Mesodermal cell (in vitro differentiated cells): Measurements from ENCODE around the gene HCRTR1.

Source experiments
- H3K27ac ChIP-seq: 2 replicates; pipeline ENCODE4 v1.7.0; 2013; ENCODE audit warnings: mild to moderate bottlenecking, low read depth, low read length, moderate library complexity; ENCODE audit not compliant: severe bottlenecking
- H3K36me3 ChIP-seq: 2 replicates; pipeline ENCODE4 v1.7.1; 2013; ENCODE audit warnings: mild to moderate bottlenecking, low read length, moderate library complexity; ENCODE audit not compliant: control insufficient read depth, insufficient read depth
- H3K4me1 ChIP-seq: one replicate; pipeline ENCODE4 v1.7.1; 2013; ENCODE audit warnings: mild to moderate bottlenecking, low read length; ENCODE audit not compliant: insufficient read depth, control insufficient read depth, poor library complexity, severe bottlenecking
- H3K4me3 ChIP-seq: 2 replicates; pipeline ENCODE4 v1.7.0; 2013; ENCODE audit warnings: low read length, control low read depth, mild to moderate bottlenecking; ENCODE audit not compliant: insufficient read depth, poor library complexity, severe bottlenecking; ENCODE audit errors: extremely low read depth
- H3K9me3 ChIP-seq: 2 replicates; pipeline ENCODE4 v1.7.1; 2013; ENCODE audit warnings: mild to moderate bottlenecking, low read length, moderate library complexity; ENCODE audit not compliant: control insufficient read depth
- WGBS, 2 experiments: methylation state at CpG; one replicate each; pipeline ENCODE4 v1.1.5; 2013; ENCODE audit warnings: missing lambda C conversion rate in 2 of 2; ENCODE audit not compliant: insufficient coverage in 2 of 2; 5-methylcytosine and 5-hydroxymethylcytosine counted together

The HCRTR1 gene

GRCh38 chr1:31664528-31664927 lies 47.0 kb downstream of the HCRTR1 start:
- 89 to 93% methylated on average over 8 to 9 of the region's 9 CpGs for WGBS, 2 experiments

GRCh38 chr1:31665234-31665878 lies 47.9 kb downstream of the HCRTR1 start:
- no peaks in the 10 kb centered on the region for H3K36me3 ChIP-seq
- 90 to 100% methylated on average over 6 to 7 of the region's 7 CpGs for WGBS, 2 experiments
- H3K4me1 ChIP-seq = peaks cover 5% of the 10 kb centered on the region

More at GRCh38 chr1:31664528-31664927, 47.0 kb downstream of the HCRTR1 start:
- no peaks in the 10 kb centered on the region for H3K9me3 ChIP-seq
- peaks cover 7% of the 10 kb centered on the region for H3K4me1 ChIP-seq
- H3K4me3 ChIP-seq = no peak overlapping the region
- H3K27ac ChIP-seq = no peak overlapping the region
- no peaks in the 10 kb centered on the region for H3K36me3 ChIP-seq

DNA sequence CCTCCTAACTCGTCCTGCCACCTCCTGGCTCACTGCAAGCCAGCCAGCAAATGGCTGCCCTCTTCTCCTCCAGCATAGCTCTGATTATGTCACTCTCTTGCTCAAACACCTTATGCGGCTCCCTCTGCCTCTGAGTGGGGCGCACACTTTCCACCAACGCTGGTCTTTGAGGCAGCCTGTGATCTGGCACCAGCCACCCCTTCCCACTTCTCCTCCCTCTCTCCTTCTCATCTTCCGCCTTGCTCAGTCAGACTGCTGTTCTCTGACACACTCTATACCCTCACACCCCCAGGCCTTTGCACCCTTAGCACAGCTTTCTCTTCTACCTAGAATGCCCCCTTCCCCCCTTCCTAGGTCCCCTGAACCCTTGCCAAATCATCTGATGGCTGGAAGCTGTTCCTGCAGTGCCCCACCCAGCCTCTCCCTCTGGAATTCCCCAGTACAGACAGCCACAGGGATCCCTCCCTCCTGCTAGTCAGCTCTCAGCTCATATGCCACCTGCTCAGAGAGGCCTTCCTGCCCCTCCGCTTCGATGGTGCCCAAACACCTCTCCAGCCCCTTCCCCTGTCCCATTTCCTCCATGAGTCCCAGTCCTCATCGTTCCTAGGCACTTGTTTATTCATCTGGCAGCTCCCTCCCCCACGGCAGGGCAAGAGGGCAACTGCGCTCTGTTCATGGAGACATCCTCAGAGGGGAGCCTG lies 48.9 kb downstream of the HCRTR1 start:
- Histone ChIP-seq H3K4me3 (no peak overlapping the region), H3K27ac (no peak overlapping the region)

More at GRCh38 chr1:31665234-31665878, 47.9 kb downstream of the HCRTR1 start:
- no peak overlapping the region for H3K4me3 ChIP-seq
- H3K27ac ChIP-seq = no peak overlapping the region
- no peaks in the 10 kb centered on the region for H3K9me3 ChIP-seq

DNA sequence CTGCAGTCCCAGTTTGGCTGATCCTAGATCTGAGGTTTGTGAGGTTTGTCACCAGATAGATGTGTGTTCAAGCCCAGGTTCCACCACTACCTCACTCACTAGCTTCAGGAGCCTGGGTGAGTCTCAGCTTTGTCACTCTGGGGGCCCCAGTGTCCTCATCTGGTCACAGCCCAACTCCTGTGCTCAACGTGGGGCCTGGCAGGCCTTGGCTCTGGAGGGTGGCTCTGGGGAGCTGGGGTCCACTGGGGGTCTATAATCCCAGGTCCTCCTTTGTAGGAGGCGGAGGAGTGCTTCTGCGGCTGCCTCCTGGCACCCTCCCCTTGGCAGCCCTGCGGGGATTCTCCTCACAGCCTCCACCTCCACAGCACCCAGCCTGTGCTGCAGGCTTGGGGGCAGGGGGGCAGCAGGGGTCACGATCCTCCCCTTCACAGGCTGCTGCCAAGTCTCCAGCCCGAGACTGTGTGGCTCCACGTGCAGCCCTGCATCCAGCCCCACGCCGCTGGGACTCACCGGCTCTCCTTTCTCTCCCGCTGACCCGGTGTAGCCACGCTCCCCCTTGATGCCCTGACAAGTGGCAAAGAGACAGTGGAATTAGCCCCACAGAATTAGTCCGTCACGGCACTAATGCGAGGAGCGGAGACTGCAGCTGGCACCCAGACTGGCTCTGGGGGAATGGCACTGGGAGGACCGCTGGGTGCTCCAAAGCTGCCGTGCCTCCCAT lies 49.7 kb downstream of the HCRTR1 start:
- no peaks in the 10 kb centered on the region for H3K9me3 ChIP-seq
- H3K4me1 ChIP-seq = peaks cover 5% of the 10 kb centered on the region
- no peak overlapping the region for H3K27ac ChIP-seq
- H3K4me3 ChIP-seq = no peak overlapping the region
- WGBS, 2 experiments = 92 to 95% methylated on average over 14 to 19 of the region's 19 CpGs
- no peaks in the 10 kb centered on the region for H3K36me3 ChIP-seq

More for the DNA sequence above, 48.9 kb downstream of the HCRTR1 start:
- WGBS, 2 experiments = 72 to 74% methylated on average over 7 of the region's 10 CpGs
- Histone ChIP-seq H3K36me3 (no peaks in the 10 kb centered on the region), H3K4me1 (peaks cover 5% of the 10 kb centered on the region), H3K9me3 (no peaks in the 10 kb centered on the region)

GRCh38 chr1:31668303-31668883 lies 50.9 kb downstream of the HCRTR1 start:
- Histone ChIP-seq H3K36me3 (no peaks in the 10 kb centered on the region), H3K4me1 (peaks cover 5% of the 10 kb centered on the region), H3K9me3 (no peaks in the 10 kb centered on the region), H3K27ac (no peak overlapping the region), H3K4me3 (no peak overlapping the region)
- WGBS, 2 experiments = 91 to 97% methylated on average over 5 to 7 of the region's 11 CpGs

DNA sequence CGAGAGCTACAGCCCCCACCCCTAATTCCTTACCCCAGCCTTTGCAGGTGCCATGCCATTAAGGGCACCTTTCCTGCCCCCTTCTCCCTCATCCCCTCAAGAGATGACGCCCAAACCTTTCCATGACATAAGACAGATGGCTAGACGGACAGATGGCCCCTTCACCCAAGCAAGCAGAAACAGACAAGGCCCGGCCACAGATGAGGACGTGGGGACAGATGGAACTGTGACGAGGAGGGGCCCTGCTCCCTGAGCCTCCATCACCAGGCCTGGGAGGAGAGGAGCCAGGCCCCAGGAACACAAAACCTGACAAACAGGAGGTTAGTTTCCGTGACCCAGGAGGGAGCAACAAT lies 51.9 kb downstream of the HCRTR1 start:
- no peak overlapping the region for H3K4me3 ChIP-seq
- H3K27ac ChIP-seq = no peak overlapping the region

GRCh38 chr1:31669786-31670592 lies 52.5 kb downstream of the HCRTR1 start:
- Histone ChIP-seq H3K36me3 (no peaks in the 10 kb centered on the region), H3K27ac (no peak overlapping the region), H3K4me1 (peaks cover 13% of the 10 kb centered on the region), H3K9me3 (no peaks in the 10 kb centered on the region), H3K4me3 (no peak overlapping the region)
- 69 to 70% methylated on average over 29 to 30 of the region's 30 CpGs for WGBS, 2 experiments

More for the DNA sequence above, 51.9 kb downstream of the HCRTR1 start:
- Histone ChIP-seq H3K9me3 (no peaks in the 10 kb centered on the region), H3K36me3 (no peaks in the 10 kb centered on the region), H3K4me1 (peaks cover 7% of the 10 kb centered on the region)
- 89 to 93% methylated on average over 6 to 7 of the region's 7 CpGs for WGBS, 2 experiments

GRCh38 chr1:31670593-31670964 lies 53.1 kb downstream of the HCRTR1 start:
- Histone ChIP-seq H3K27ac (no peak overlapping the region), H3K9me3 (no peaks in the 10 kb centered on the region), H3K36me3 (no peaks in the 10 kb centered on the region), H3K4me1 (peaks cover 19% of the 10 kb centered on the region), H3K4me3 (no peak overlapping the region)
- WGBS, 2 experiments = 90 to 97% methylated on average over 6 of the region's 6 CpGs

DNA sequence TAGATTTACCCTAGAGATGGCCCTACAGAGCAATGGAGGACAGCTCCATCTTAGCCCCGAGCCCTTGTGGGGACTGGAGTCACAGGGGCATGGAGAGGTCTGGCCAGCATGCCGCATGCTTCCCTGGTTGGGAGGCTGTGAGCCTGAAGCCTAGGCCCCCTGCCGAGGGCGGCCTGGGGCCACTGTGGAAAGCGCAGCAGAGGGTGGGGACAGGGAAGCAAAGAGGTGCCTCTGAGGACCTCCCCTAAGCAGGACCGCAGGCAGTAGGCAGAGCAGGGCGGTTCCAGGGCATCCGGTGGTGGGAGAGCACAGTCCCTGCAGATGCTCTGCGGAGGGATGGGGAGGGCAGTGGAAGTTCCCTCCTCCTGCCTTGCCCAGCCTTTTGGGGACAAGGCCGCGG lies 53.7 kb downstream of the HCRTR1 start:
- Histone ChIP-seq H3K4me1 (peaks cover 21% of the 10 kb centered on the region), H3K9me3 (no peaks in the 10 kb centered on the region), H3K4me3 (no peak overlapping the region), H3K36me3 (no peaks in the 10 kb centered on the region), H3K27ac (no peak overlapping the region)
- 94 to 96% methylated on average over 9 to 11 of the region's 11 CpGs for WGBS, 2 experiments

DNA sequence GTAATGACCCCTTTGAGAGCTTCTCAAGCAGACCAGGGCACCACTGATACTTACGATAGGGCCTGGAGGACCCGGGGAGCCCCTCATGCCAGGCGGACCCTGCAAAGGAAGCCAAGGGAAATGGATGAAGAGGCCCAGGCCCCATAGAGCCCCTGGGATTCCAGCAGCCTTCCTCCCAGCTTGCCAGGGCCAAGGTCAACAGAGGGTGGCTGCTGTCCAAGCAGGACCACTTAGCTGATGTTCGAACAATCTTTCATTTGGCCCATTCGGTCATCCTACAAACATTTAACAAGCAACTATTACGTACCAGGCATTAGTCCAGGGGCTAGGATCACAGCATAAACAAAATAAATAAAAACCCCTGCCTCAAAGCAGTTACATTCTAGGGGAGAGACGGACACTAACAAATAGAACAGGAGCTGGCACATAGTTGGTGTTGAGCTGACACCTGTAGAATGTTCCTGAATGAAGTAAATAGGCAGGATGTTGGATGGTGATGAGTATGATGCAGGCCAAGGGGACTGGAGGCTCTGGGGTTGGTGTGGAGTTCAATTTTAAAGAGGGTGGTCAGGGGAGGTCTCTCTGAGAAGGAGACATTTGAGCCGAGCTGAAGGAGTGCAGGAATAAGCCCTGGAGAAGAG lies 54.2 kb downstream of the HCRTR1 start:
- Histone ChIP-seq H3K27ac (no peak overlapping the region), H3K36me3 (no peaks in the 10 kb centered on the region), H3K4me1 (peaks cover 17% of the 10 kb centered on the region), H3K9me3 (no peaks in the 10 kb centered on the region), H3K4me3 (no peak overlapping the region)
- WGBS, 2 experiments = 94 to 95% methylated on average over 7 of the region's 8 CpGs
